Astrocyte (in vitro differentiated cells and primary cell): ENCODE data around the gene ELOVL1. TPM values are rescaled to one million over a fixed set of nuclear protein-coding genes. Genes with fewer than 3 reads are reported as not detected.
A peak's percentile ranks its signal among the peaks of the same experiment; 100 is the strongest.

ENCODE experiments used
- DNase-seq: peaks from one replicate; pipeline ENCODE4 v3.0.0-alpha.2; 2010; ENCODE audit warnings: low read depth
- FAIRE-seq: peaks from 2 replicates; lab custom pipeline; 2011; peaks lifted over from hg19 to GRCh38; lab: Jason Lieb, UNC
- H2AFZ ChIP-seq: 2 replicates; pipeline ENCODE4 v1.6.0; 2012; ENCODE audit warnings: low read depth, low read length, inconsistent platforms
- H3K27ac ChIP-seq: 2 replicates; pipeline ENCODE4 v1.5.1; 2011; ENCODE audit warnings: low read depth, low read length, inconsistent platforms
- H3K27me3 ChIP-seq: 2 replicates; pipeline ENCODE4 v1.6.0; 2011; ENCODE audit warnings: low read length, inconsistent platforms; ENCODE audit not compliant: insufficient read depth
- H3K36me3 ChIP-seq: 2 replicates; pipeline ENCODE4 v1.5.1; 2011; ENCODE audit warnings: low read length, inconsistent platforms; ENCODE audit not compliant: insufficient read depth
- H3K4me1 ChIP-seq: 2 replicates; pipeline ENCODE4 v1.5.1; 2011; ENCODE audit warnings: low read length, inconsistent platforms; ENCODE audit not compliant: insufficient read depth
- H3K4me2 ChIP-seq: 2 replicates; pipeline ENCODE4 v1.6.0; 2012; ENCODE audit warnings: low read length, inconsistent platforms
- H3K4me3 ChIP-seq: 2 replicates; pipeline ENCODE4 v1.5.1; 2011; ENCODE audit warnings: low read depth, mild to moderate bottlenecking, low read length, inconsistent platforms; ENCODE audit not compliant: insufficient read depth
- H3K79me2 ChIP-seq: 2 replicates; pipeline ENCODE4 v1.6.0; 2012; ENCODE audit warnings: mild to moderate bottlenecking, low read length, inconsistent platforms; ENCODE audit not compliant: insufficient read depth
- H3K9ac ChIP-seq: 2 replicates; pipeline ENCODE4 v1.6.0; 2012; ENCODE audit warnings: mild to moderate bottlenecking, low read length, inconsistent platforms
- H3K9me3 ChIP-seq: 2 replicates; pipeline ENCODE4 v1.5.1; 2012; ENCODE audit warnings: low read depth, mild to moderate bottlenecking, low read length, inconsistent platforms; ENCODE audit not compliant: insufficient read depth
- H4K20me1 ChIP-seq: 2 replicates; pipeline ENCODE4 v1.6.0; 2012; ENCODE audit warnings: low read length, inconsistent platforms; ENCODE audit not compliant: insufficient read depth
- H3K27ac Mint-ChIP-seq: one replicate; pipeline ENCODE4 v1.8.0; 2021; ENCODE audit warnings: mild to moderate bottlenecking, mixed read lengths; ENCODE audit not compliant: unreplicated experiment
- H3K27me3 Mint-ChIP-seq: one replicate; pipeline ENCODE4 v1.8.0; 2021; ENCODE audit warnings: low read depth, mixed read lengths; ENCODE audit not compliant: unreplicated experiment
- H3K36me3 Mint-ChIP-seq: one replicate; pipeline ENCODE4 v1.8.0; 2021; ENCODE audit warnings: low read depth, mixed read lengths; ENCODE audit not compliant: unreplicated experiment
- H3K4me1 Mint-ChIP-seq: one replicate; pipeline ENCODE4 v1.8.0; 2021; ENCODE audit warnings: low read depth, mixed read lengths; ENCODE audit not compliant: unreplicated experiment
- H3K4me3 Mint-ChIP-seq: one replicate; pipeline ENCODE4 v1.8.0; 2021; ENCODE audit warnings: mild to moderate bottlenecking, moderate library complexity, mixed read lengths; ENCODE audit not compliant: unreplicated experiment
- H3K9me3 Mint-ChIP-seq: one replicate; pipeline ENCODE4 v1.8.0; 2021; ENCODE audit warnings: mild to moderate bottlenecking, mixed read lengths; ENCODE audit not compliant: unreplicated experiment
- CTCF ChIP-seq: IDR thresholded peaks from 2 replicates; pipeline ENCODE4 v1.5.1; 2011; ENCODE audit warnings: low read depth, mild to moderate bottlenecking, inconsistent platforms, low read length, moderate library complexity; ENCODE audit not compliant: insufficient read depth
- EZH2 ChIP-seq: IDR thresholded peaks from 2 replicates; pipeline ENCODE4 v1.6.1; 2012; ENCODE audit warnings: mild to moderate bottlenecking, low read length, inconsistent platforms; ENCODE audit not compliant: insufficient read depth
- total RNA-seq: library from RNA; stranded (reverse); gene quantifications from 2 replicates; pipeline ENCODE4 v1.2.1, GENCODE V29; 2021

Gene ELOVL1
- total RNA-seq, 1 donor from 2014 or later, result 131 TPM

DNA sequence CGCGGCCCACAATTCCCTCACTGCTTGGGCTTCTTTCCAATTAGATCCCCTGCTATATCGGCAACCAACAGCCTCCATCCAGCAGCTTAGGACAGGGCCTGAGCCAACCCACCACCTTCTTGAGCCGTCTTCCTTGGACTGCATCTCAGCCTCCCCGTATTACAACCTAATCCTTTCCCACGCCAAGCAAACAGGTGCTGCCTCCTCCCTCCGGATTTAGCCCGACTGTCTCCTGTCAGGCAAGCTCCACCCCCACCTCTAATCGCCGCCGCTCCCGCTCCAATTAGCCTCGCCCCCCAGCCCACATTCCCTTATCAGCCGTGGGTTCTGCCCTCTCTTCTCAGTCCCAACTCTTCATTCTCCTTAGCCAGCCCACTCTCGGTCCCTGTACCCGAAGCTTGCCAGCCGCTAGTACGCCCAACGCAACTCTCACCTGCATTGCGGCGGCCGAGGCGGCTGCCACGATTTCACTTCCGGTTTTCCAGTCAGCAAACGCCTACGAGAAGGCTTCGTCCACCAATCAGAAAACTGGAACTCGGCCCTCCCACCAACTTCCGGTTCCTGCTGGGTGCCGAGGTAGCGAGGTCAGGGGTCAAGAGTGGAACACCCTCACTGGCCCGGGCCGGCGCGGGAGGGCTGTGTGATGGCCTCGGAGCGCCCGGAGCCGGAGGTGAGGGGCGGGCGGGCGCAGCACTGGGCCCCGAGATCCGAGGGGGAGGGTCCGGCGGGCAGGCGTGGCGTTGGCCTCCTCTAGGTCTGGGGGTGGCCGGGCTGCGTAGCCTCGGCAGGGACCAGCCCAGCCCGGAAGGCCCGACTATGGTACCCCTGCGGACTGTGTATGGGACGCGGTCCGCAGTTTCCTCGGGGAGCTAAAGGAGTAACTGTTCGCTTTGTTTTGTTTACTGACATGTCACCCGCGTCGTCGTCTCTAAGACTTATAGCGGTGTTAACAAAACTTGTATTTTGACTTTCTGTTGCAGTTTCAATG lies 21.8 kb upstream of the ELOVL1 start, which contains the start of the genes MED8 and SZT2:
TSS of gene MED8 (minus strand) at position 475 of the 988 bp plus-strand sequence. CDS start at position 439, 36 bp downstream.
TSS of gene SZT2 (plus strand) at position 574 of the 988 bp plus-strand sequence. CDS start at position 644, 70 bp downstream.
- H3K79me2 ChIP-seq, result peaks cover 77% of the 10 kb centered on the region
- FAIRE-seq, result no peak
- peak within 1 kb of the TSS; percentile 100 for H3K27ac Mint-ChIP-seq

GRCh38 chr1:43388613-43389012 lies 20.8 kb upstream of the ELOVL1 start:
- Histone ChIP-seq H3K9me3 (no peaks in the 10 kb centered on the region), H3K27ac (peak overlapping the region; percentile 81), H4K20me1 (peaks cover 44% of the 10 kb centered on the region), H2AFZ (no peak overlapping the region), H3K36me3 (peaks cover 43% of the 10 kb centered on the region), H3K4me1 (peaks cover 17% of the 10 kb centered on the region), H3K79me2 (peaks cover 67% of the 10 kb centered on the region), H3K27me3 (no peaks in the 10 kb centered on the region), H3K4me3 (peak overlapping the region; percentile 95), H3K4me2 (peak overlapping the region; percentile 95), H3K9ac (peak overlapping the region; percentile 92)
- peak overlapping the region; percentile 97 for H3K4me3 Mint-ChIP-seq
- peak overlapping the region; percentile 1 for H3K27ac Mint-ChIP-seq
- TF ChIP-seq CTCF, result no peak
- peaks cover 17% of the 10 kb centered on the region for H3K36me3 Mint-ChIP-seq
- no peak for DNase-seq
- peaks cover 15% of the 10 kb centered on the region for H3K4me1 Mint-ChIP-seq
- FAIRE-seq, result no peak
- H3K27me3 Mint-ChIP-seq, result no peaks in the 10 kb centered on the region
- H3K9me3 Mint-ChIP-seq, result no peaks in the 10 kb centered on the region

More for the DNA sequence above, 21.8 kb upstream of the ELOVL1 start, which contains the start of the genes MED8 and SZT2:
- TF ChIP-seq EZH2 (no peak), CTCF (no peak)
- Histone ChIP-seq H3K36me3 (peaks cover 33% of the 10 kb centered on the region), H3K27ac (peak within 1 kb of the TSS; percentile 81), H3K4me1 (peaks cover 17% of the 10 kb centered on the region), H3K27me3 (no peaks in the 10 kb centered on the region), H3K4me2 (peak within 1 kb of the TSS; percentile 95), H3K9ac (peak within 1 kb of the TSS; percentile 92), H2AFZ (peak within 1 kb of the TSS; percentile 88), H4K20me1 (peaks cover 47% of the 10 kb centered on the region), H3K4me3 (peak within 1 kb of the TSS; percentile 95), H3K9me3 (no peaks in the 10 kb centered on the region)
- H3K36me3 Mint-ChIP-seq, result peaks cover 13% of the 10 kb centered on the region
- DNase-seq, result peak; percentile 83
- H3K9me3 Mint-ChIP-seq, result no peaks in the 10 kb centered on the region
- H3K4me3 Mint-ChIP-seq, result peak within 1 kb of the TSS; percentile 97
- H3K27me3 Mint-ChIP-seq, result no peaks in the 10 kb centered on the region
- H3K4me1 Mint-ChIP-seq, result peaks cover 15% of the 10 kb centered on the region
